HG03103 (cell line): ENCODE measurements around the gene GUCY2C.

ENCODE experiments used
- ATAC-seq: cut with Tn5 transposase; IDR thresholded peaks from one replicate; pipeline ENCODE4 v1.9.1; 2021; ENCODE audit warnings: low read depth; ENCODE audit not compliant: unreplicated experiment

GUCY2C gene

DNA sequence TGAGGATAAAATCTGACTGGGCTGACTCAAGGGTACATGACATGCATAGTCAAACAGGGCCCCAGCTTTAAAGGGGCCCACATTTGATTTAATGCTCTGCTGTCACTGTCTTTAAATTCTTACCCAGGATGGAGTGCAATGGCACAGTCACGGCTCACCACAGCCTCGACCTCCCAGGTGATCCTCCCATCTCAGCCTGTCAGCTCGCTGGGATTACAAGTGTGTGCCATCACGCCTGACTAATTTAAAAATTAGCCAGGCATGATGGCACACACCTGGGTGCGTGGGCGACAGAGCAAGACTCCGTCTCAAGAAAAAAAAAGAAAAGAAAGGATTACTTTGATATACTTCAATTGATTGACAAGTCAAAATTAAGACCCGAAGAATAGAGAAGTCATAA, 119.5 kb downstream of the GUCY2C start:
- ATAC-seq, result no peak

DNA sequence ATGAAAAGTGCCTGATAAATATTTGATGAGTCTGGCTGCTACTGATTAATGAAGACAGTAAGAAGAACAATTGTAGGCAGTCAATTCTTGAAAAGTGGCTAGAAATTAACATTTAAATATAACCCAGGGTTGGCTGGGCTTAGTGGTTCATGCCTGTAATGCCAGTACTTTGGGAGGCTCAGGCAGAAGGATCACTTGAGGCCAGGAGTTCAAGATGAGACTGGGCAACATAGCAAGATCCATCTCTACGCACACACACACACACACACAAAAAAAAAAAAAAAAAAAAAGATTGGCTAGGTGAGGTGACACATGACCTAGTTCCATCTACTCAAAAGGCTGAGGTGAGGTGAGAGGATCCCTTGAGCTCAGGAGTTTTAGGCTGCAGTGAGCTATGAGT, 120.8 kb downstream of the GUCY2C start:
- no peak for ATAC-seq

DNA sequence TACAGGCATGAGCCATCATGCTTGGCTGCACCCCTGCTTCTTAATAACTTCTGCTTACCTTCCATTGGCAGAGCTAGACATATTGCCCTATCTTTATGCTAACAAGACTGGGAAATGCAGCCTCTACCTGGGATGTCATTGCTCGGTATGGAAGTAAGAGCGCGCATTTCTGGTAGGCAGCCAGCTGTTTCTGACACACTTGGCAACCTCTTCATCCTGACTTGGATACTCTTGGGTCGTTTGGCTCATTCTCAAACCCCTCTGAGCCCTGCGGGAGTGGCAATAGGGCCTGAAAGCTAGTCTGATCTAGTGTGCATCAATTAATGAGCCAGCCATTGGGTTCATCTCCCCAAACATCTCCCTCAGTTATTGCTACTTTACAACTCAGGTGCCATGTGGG, 123.3 kb downstream of the GUCY2C start:
- ATAC-seq, result no peak

DNA sequence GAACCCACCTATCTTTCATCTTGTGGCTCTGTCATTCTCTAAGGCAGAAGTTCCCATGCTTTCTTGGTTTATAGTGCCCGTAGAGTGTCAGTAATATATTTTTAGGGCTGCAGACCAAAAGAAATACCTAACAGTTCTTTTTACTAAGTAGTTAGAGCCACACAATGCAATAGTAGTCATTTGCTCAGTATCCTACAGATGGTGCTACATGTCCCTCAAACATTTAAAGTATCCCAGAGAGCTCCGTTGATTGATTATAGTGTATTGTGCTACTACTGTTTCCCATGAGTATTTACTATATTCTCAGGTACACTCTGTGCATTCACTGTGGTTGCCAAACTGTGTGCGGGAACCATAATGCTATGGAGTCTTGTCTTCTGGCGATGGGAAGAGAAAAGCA, 124.0 kb downstream of the GUCY2C start:
- peak; percentile 42 for ATAC-seq

DNA sequence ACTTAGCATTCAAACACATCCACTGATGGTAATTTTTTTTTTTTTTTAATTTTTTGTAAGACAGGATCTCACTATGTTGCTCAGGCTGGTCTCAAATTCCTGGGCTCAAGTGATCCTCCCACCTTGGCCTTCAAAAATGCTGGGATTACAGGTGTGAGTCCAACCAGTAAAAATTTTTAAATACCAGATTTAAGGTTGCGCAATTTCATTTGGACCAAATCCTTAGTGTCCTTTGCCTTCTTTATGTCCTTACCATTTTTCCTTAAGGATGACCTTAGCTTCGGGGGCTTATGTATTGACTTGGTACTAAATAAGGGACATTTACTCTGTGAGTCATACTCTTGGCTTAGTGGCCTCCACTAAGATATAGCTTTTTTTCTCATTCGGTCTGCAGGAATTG, 124.6 kb downstream of the GUCY2C start:
- ATAC-seq, result no peak

DNA sequence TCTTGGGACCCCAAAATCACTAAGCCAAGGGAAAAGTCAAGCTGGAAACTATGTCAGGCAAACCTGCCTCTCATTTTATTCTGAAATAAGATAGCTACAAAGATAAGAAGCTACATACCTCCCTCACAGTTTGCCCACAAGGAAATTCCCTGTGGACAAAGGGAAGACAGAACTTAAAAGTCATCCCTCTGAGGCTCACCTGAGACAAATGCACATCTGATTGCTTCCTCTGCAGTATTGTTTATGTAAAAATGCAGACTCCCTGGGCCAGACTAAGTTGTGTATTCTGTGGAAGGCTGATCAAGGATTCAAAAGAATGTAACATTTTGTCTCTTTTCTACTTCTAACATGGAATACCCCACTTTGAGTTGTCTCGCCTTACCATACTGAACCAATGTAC, 126.2 kb downstream of the GUCY2C start:
- no peak for ATAC-seq

DNA sequence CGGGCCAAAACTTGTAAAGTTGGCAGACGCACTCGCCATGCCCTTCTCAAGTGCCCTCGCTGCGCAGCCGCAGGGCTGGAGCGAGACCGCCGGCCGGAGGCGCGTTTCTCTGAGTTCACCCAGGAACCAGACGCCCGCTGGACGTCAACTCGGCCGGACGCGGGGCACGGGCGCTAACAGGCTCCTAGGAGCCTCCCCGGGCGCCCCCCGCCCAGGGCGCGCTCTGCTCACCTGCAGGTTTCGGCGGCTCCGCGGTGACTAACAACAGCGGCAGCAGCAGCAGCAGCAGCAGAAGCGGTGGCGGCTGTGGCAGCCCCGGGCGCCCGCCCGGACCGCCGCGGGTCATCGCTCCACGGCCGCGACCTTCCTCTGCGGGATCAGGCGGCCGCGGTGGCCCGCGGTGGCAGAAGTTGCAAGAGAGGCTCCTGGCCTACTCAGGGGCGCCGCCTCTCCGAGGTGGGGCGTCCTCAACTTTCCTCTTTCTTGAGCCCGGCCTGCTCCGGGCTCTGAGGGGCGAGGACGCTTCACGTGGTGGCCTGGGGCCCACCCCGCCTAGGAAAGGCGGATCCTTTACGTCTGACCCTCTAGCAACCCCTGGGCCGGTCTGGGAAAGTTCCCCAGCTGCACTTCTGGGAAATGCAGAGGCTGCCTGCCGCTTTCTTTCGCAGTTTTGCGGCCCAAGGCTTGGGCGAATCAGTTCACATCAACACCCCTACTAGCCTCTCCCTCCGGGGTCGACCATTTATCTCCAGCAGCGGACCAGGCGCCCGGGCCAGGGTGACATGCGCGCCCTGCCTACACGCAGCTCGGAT, 128.8 kb downstream of the GUCY2C start, which contains the start of gene PLBD1:
PLBD1 (minus strand) TSS at position 533 of the 812 bp plus-strand sequence; CDS start at position 346, 187 bp downstream.
- ATAC-seq, result no peak

GRCh38 chr12:14564336-14564959, 132.0 kb downstream of the GUCY2C start:
- ATAC-seq, result no peak

- ATAC-seq, result no peak
These were observed 133.4 kb downstream of the GUCY2C start for GRCh38 chr12:14563046-14563445.
